GM18508 (cell line): ENCODE data around the gene CNIH2.

Experiments used
- ATAC-seq: cut with Tn5 transposase; IDR thresholded peaks from one replicate; pipeline ENCODE4 v1.9.1; 2021; ENCODE audit warnings: moderate number of reproducible peaks; ENCODE audit not compliant: insufficient read depth, unreplicated experiment

Gene CNIH2

DNA sequence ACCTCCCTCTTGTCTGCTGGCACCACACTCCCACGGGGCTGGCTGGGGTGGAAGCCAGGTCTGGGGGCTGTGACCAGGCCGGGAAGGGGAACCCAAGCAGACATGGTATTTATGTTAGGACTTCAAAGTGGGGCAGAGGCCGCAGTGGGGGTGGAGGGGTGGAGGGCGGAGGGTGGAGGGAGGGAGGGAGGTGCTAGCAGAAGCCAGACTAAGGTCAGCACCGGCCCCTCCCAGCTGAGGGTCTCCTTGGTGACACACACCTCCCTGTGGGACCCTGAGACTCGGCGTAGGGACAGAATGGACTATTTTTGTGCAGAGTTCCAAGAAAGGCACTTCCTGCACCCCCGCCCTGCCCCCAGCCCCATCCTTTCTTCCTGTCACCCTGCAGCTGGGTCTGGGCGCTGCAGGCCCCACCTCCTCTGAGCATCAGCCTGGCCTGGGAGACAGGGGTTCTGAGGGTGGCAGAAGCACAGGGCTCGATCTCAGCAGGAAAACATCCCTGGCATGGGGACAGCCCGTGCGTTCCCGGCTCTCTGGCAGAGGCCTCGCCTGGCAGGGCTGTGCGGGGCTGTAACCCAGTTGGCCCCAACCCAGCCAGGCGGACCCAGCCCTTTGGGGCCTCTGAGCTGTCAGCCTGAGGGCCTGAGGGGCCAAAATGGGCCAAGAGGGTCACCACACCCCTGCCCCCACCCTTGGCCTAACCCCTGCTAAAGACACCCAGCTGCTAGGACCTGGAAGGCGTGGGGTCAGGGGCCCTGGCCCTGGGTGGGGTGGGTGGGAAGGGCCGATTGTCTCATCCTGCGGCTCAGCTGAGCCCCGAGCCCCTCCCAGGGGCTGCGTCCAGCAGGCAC lies 48.5 kb downstream of the CNIH2 start:
- no peak for ATAC-seq

DNA sequence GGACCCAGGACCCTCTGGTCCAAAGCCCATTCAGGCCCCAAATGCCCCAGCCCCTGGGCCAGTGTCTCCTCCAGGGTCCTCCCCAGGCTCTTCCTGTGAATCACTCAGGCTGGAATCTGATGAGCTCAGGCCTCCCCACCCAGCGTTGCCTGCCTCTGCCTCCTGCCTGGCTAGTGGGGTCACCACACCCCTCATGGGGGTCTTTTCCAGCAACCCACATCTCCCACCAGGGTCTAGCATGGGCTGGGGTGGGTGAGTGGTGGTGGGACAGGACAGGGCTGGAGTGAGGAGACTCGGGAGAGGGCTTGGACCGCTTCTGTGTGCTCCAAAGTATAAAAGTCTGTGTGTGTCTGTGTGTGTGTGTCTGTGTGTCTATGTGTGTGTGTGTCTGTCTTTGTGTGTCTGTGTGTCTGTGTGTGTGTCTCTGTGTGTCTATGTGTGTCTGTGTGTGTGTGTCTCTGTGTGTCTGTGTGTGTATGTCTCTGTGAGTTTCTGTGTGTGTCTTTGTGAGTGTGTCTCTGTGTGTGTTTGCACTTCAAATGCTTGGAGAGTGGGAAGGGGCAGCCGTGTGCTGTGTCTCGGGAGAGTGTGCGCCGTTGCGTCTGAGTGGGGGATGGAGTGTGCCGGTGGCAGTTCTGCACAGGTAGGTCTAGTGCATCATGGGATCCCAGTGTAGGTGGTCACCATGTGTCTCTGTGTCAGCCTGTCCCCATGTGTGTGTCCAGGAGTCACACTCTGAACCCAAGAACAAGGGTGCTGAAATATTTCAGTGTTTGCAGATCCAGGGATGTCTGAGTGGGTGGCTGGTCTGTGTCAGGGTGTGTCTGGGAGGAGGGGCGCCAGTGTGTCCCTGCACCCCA lies 49.4 kb downstream of the CNIH2 start:
- ATAC-seq = no peak

DNA sequence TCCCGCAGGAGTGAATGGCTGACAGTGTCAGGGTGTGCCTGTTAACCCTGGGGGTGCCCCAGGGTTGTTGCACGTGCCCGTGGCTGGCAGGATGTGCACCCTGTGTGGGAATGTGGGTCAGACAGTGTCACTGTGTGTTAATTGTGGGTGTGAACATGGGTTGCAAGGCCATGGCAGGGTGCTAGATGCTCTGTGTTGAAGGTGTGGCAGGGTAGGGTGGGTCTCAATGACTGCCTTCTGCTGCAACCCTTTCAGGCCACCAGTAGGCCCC lies 50.0 kb downstream of the CNIH2 start:
- ATAC-seq = no peak

DNA sequence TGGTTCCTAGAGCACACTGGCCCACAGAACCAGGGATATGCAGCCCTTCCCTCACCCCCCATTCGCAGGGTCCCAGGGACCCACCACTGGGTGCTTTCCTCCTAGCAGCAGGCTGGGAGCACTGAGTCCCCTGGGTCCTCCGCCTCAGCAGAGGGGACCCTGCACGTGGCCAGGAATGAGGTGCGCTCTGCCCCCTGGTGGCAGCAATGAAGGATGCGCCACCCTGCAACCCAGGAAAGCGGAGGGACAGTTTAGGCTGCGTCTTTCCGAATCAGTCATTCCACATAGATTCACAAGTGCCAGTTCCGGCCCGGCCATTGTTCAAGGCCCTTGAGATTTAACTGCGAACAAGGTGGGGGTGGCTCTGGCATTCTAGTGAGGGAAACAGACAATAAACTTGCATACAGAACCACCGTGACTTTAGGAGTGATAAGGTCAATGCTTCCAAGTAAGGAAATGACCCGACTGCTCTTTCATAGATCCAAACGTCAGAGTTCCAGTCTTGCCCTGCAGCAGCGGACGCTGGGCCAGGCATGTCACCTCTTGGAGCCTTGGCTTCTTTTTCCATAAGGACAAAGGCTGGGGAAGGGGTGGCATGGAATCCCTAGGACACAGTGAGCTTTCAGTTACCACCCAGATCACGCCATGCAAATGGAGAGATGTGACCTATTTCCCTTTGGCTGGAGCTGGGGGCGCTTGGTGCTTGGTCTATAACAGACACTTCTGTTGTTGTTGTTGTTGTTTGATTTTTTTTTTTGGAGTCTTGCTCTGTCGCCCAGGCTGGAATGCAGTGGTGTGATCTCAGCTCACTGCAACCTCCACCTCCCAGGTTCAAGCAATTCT lies 50.5 kb downstream of the CNIH2 start:
- no peak for ATAC-seq

DNA sequence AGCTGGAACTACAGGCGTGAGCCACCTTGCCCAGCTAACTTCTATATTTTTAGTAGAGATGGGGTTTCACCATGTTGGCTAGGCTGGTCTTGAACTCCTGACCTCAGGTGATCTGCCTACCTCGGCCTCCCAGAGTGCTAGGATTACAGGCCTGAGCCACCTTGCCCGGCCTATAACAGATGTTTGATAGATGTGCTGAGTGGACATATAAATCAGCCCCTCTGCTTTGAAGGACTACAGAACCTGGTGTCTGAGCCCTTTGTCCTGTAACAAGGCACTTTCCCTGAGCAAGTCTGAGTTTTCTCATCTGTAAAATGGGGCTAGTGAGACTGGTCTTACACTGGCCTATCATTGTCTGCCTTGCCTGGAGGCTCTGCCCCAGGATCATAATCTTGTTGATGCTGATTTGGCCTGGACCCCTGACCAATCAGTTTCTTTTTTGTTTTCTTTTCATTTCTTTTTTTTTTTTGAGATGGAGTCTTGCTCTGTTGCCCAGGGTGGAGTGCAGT lies 51.2 kb downstream of the CNIH2 start:
- no peak for ATAC-seq

DNA sequence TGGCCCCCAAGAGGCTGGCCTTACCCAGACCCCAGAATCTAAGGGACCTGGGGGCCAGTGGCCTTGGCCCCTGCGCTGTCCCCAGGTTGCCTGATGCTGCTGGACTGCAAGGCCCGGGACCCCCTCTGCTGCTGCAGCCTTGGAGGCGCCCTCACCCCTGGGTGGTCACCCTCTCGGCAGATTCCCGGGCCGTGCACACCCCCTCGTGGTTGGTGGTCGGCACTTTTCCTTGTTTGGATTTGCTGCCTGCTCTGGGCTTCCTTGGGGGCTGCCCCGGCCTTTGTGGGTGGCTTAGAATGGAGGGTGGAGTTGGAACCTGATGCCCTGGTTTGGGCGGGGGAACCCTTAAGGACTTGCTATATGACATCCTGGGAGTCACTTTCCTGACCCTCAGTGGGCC lies 53.0 kb downstream of the CNIH2 start:
- ATAC-seq = no peak

DNA sequence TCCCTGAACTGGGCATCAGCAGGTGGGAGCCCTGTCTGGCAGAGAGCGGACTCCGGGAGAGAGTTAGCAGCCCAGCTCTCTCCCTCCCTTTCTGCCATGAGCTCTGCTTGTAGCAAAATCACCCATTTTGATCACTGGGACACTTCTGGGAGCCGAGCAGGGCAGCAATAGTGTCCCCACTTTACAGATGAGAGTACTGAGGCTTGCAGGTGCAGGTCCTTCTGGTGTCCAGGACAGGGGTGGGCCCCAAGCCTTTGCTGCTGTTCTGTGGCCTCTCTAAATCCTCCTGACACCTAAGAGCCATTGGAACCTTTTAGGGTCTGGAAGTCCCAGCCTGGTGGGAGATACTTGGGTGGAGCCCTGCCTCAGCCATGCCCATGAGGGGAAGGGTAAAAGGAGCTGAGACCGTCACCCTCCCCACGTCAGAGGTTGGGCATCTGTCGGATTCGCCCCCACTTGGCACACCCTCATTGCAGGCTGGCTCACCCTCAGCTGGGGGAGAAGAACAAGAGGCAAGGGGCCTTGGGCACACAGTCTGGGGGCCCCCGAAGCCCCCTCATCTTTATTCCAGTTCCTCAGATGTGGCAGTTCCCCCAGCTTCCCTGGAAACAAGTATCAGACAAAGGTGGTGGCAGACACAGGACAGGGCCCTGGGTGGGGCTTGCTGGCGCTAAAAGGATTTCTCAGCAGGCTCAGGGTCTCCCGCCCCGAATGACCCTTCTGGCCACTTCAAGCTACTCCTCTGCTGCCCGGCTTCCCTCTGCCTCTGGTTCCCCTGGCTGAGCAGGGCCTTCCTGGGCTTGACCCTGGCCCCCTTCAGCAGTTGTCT lies 53.8 kb downstream of the CNIH2 start:
- ATAC-seq = no peak

DNA sequence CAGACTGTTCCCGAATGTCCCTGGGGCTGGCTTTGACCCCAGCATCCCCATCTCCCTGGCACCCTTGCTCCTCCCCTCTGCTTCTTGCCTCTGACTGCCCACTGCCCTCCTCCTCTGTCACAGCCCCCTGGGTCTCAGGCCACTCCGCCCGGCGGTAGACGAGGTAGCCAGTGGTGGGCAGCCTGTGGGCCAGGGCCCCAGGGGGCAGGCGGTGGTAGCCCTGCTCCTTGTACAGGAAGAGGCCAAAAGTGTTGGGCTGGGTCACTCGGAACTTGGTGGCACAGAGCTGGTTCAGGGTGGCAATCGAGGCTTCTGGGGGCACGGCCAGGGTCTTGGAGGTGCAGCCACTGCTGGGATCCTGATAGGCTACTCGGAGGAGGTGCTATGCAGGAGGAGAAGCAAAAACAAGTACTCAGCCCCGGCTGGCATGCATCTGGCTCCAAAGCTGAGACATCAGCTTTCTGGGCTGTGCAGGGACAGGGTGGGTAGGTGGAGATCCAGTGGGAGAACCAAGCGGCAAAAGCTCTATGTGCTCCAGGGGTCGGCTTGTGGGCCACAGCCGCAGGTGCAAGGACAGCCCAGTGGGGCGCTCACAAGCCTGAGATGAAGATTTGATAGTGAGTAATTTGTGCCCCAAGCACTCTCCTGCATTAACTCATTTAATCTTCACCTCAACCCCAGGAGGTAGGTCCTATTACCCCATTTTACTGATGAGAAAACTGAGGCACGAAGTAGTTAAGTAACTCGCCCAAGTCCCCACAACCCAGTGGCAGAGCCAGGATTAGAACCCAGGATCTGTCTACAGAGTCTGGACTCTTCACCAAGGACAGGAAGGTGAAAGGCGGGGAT lies 54.6 kb downstream of the CNIH2 start:
- ATAC-seq = no peak

DNA sequence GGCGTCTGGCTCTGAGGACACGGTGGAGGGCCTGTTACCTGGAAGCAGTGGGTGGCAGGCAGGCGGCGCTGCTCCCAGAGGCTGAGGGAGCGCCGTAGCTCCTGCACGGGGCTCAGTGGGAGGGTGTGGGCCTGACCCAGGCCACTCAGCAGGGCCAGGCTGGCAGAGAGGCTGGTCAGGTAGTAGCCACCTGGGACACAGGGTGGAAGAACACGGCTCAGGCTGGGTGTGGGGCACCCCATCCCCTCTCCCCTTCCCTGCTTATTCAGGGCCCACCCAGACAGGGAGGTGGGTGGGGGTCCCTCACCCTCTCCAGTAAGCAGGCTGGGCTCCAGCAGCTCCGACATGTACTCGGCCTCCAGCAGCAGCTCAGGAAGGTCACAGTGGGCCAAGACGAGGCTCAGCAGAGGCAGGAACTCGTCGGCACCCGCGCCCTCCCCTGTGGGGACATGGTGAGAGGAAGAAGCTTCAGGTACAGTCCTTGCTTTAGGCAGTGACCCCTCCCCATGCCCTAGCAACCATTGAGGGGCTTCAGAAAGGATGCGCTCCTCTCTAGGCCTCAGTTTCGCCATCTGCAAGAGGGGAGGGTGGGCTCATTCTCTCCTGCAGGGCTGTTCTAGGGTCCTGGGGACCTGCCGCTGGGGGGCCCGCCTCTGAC lies 55.4 kb downstream of the CNIH2 start:
- ATAC-seq = no peak
